Endothelial cell of umbilical vein (primary cell): Measurements from ENCODE around the gene SNCB. TPM values are rescaled to one million over a fixed set of nuclear protein-coding genes. Genes with fewer than 3 reads are reported as not detected.

Experiments
- BruUV-seq: library from RNA; stranded (reverse); fragments of 400-500 nt; replicated peaks from 2 replicates; lab custom pipeline; 2021; lab: Mats Ljungman, UMichigan
- CTCF ChIA-PET: fragments of 300-600, 350-600 bp; sonication (Branson Sonifier 250); formaldehyde crosslinking; loops from one replicate; lab custom pipeline; 2021; ENCODE audit warnings: antibody characterized with exemption, inconsistent platforms; lab: Charles Lee
- POLR2A ChIA-PET: fragments of 300-600, 350-600 bp; sonication (Branson Sonifier 250); formaldehyde crosslinking; loops from one replicate; lab custom pipeline; 2021; ENCODE audit warnings: antibody characterized with exemption, inconsistent platforms; lab: Charles Lee
- DNase-seq: peaks from one replicate; pipeline ENCODE4 v3.0.0-alpha.2; 2011; ENCODE audit warnings: low read depth, low spot score
- FAIRE-seq: peaks from 2 replicates; lab custom pipeline; 2011; peaks lifted over from hg19 to GRCh38; lab: Jason Lieb, UNC
- H2AFZ ChIP-seq: 2 replicates; pipeline ENCODE4 v1.6.0; 2012; ENCODE audit warnings: low read depth, low read length, control low read depth, inconsistent platforms
- H3K27ac ChIP-seq: 2 replicates; pipeline ENCODE4 v1.5.1; 2011; ENCODE audit warnings: low read depth, mild to moderate bottlenecking, control low read depth, low read length, moderate library complexity; ENCODE audit not compliant: insufficient read depth
- H3K27me3 ChIP-seq, 2 experiments: 2 replicates each; pipeline versions ENCODE4 v1.6.0 to v1.6.1; 2011; ENCODE audit warnings: low read length in 2 of 2, mixed read lengths in 1 of 2; ENCODE audit not compliant: control insufficient read depth in 2 of 2, insufficient read depth in 2 of 2
- H3K36me3 ChIP-seq, 2 experiments: 2 replicates in 1 of 2; 3 replicates in 1 of 2; pipeline ENCODE4 v1.5.1; 2011; ENCODE audit warnings: low read length in 2 of 2, mild to moderate bottlenecking in 1 of 2, moderate library complexity in 1 of 2; ENCODE audit not compliant: control insufficient read depth in 2 of 2, insufficient read depth in 2 of 2; ENCODE audit errors: extremely low read depth in 1 of 2
- H3K4me1 ChIP-seq: 3 replicates; pipeline ENCODE4 v1.5.1; 2011; ENCODE audit warnings: mild to moderate bottlenecking, low read length; ENCODE audit not compliant: control insufficient read depth, insufficient read depth; ENCODE audit errors: extremely low read depth
- H3K4me2 ChIP-seq: 2 replicates; pipeline ENCODE4 v1.6.1; 2011; ENCODE audit warnings: low read length, control low read depth, mixed read lengths; ENCODE audit not compliant: insufficient read depth
- H3K4me3 ChIP-seq, 3 experiments: fragments of 200-600 bp in 1 of 3; sonication (generic), shearing (Covaris generic) in 1 of 3; replicated peaks in 1 of 3; 2 replicates each; pipeline ENCODE4 v1.5.1; 2011 to 2016; ENCODE audit warnings: control low read depth in 3 of 3, low read length in 3 of 3, mild to moderate bottlenecking in 2 of 3, inconsistent platforms in 1 of 3, low read depth in 1 of 3, moderate library complexity in 1 of 3; ENCODE audit not compliant: insufficient read depth in 1 of 3
- H3K79me2 ChIP-seq: 2 replicates; pipeline ENCODE4 v1.6.0; 2012; ENCODE audit warnings: low read length, inconsistent platforms; ENCODE audit not compliant: control insufficient read depth, insufficient read depth
- H3K9ac ChIP-seq: replicated peaks from 2 replicates; pipeline ENCODE3; 2011; ENCODE audit warnings: low read length, control low read depth; ENCODE audit not compliant: insufficient read depth; ENCODE audit errors: extremely low read depth
- H3K9me1 ChIP-seq: replicated peaks from 3 replicates; pipeline ENCODE4 v1.6.0; 2011; ENCODE audit warnings: mild to moderate bottlenecking, low read length; ENCODE audit not compliant: control insufficient read depth, insufficient read depth; ENCODE audit errors: extremely low read depth
- H3K9me3 ChIP-seq: replicated peaks from 2 replicates; pipeline ENCODE4 v1.5.1; 2012; ENCODE audit warnings: low read length, inconsistent platforms; ENCODE audit not compliant: control insufficient read depth, insufficient read depth
- H4K20me1 ChIP-seq: replicated peaks from 2 replicates; pipeline ENCODE3; 2011; ENCODE audit warnings: mild to moderate bottlenecking, low read length; ENCODE audit not compliant: control insufficient read depth, insufficient read depth; ENCODE audit errors: extremely low read depth
- CTCF ChIP-seq, 2 donors: IDR thresholded peaks; 1 replicate in 1 of 2; 2 replicates in 1 of 2; pipeline ENCODE4 v1.5.1; 2011; ENCODE audit warnings: low read length in 2 of 2, mild to moderate bottlenecking in 2 of 2, moderate library complexity in 2 of 2, control low read depth in 1 of 2, inconsistent platforms in 1 of 2, low read depth in 1 of 2; ENCODE audit not compliant: insufficient read depth in 1 of 2; ENCODE audit errors: extremely low read depth in 1 of 2
- EZH2 ChIP-seq: IDR thresholded peaks from 2 replicates; pipeline ENCODE4 v1.6.1; 2012; ENCODE audit warnings: borderline replicate concordance, low read depth, mild to moderate bottlenecking, moderate library complexity, low read length, inconsistent platforms; ENCODE audit not compliant: severe bottlenecking
- FOS ChIP-seq: IDR thresholded peaks from 2 replicates; pipeline ENCODE4 v1.6.1; 2011; ENCODE audit warnings: mild to moderate bottlenecking, low read length, moderate library complexity, borderline replicate concordance; ENCODE audit not compliant: insufficient read depth
- GATA2 ChIP-seq: IDR thresholded peaks from 2 replicates; pipeline ENCODE4 v1.7.0; 2011; ENCODE audit warnings: low read depth, mild to moderate bottlenecking, moderate library complexity, mixed read lengths, low read length; ENCODE audit not compliant: insufficient read length, insufficient read depth
- JUN ChIP-seq: IDR thresholded peaks from 2 replicates; pipeline ENCODE4 v1.6.1; 2011; ENCODE audit warnings: borderline replicate concordance, low read depth; ENCODE audit not compliant: insufficient read length, insufficient read depth
- MYC ChIP-seq: IDR thresholded peaks from one replicate; pipeline ENCODE4 v1.6.1; 2011; ENCODE audit warnings: mild to moderate bottlenecking, low read depth, low read length
- POLR2A ChIP-seq: IDR thresholded peaks from 2 replicates; pipeline ENCODE4 v1.6.1; 2012; ENCODE audit warnings: low read depth, mild to moderate bottlenecking, control low read depth, low read length
- POLR2AphosphoS5 ChIP-seq: IDR thresholded peaks from 2 replicates; pipeline ENCODE4 v1.6.1; 2012; ENCODE audit warnings: low read depth, mild to moderate bottlenecking, control low read depth, low read length, moderate library complexity; ENCODE audit not compliant: insufficient read depth
- dilution Hi-C: fragments of 300-500 bp; cut with MboI; formaldehyde crosslinking; loops from one replicate; pipeline ENCODE4 v1.15.0; 2019; ENCODE audit warnings: low sequenced_read_pairs; ENCODE audit not compliant: extremely low pct_ligation_motif_present
- intact Hi-C: fragments of 100-400 bp; cut with micrococcal nuclease; formaldehyde crosslinking; loops from one replicate; pipeline ENCODE4 v1.10.0; 2022
- polyA plus RNA-seq, 4 experiments: library from polyadenylated mRNA; depleted of rRNA in 3 of 4; stranded (reverse) in 3 of 4; unstranded in 1 of 4; fragments of >200 nt; gene quantifications; 2 replicates each; pipeline versions ENCODE4 v1.2.1 to v1.2.3, GENCODE V29; 2011 to 2012; ENCODE audit warnings: missing spikeins in 1 of 4
- total RNA-seq: library from RNA; stranded (reverse); gene quantifications from 2 replicates; pipeline ENCODE4 v1.2.3, GENCODE V29; 2021
- TF ChIP-seq, protein P1 (sequence below): IDR thresholded peaks from 2 replicates; pipeline ENCODE4 v1.6.1; 2011; ENCODE audit not compliant: insufficient read depth, insufficient read length

The SNCB gene
- total and polyA plus RNA-seq, 2 donors (not counting 3 experiments of a cell fraction or from before 2014, with no cell fraction given) = 0.08 TPM; not detected in 1

- H4K20me1 ChIP-seq = no peaks in the 10 kb centered on the region
- no peak for TF ChIP-seq MYC
- no peak for TF ChIP-seq JUN
- TF ChIP-seq GATA2 = no peak
- no peak for TF ChIP-seq POLR2A
- TF ChIP-seq EZH2 = no peak
- no peak for TF ChIP-seq CTCF (IDR thresholded peaks at IDR 0.05; ENCODE audit: extremely low read depth in 1 of 2, insufficient read depth in 1 of 2, low read depth in 1 of 2, low read length in 2 of 2)
- TF ChIP-seq FOS = no peak
- TF ChIP-seq POLR2AphosphoS5 = no peak
- TF ChIP-seq, protein P1, sequence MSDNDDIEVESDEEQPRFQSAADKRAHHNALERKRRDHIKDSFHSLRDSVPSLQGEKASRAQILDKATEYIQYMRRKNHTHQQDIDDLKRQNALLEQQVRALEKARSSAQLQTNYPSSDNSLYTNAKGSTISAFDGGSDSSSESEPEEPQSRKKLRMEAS = no peak
- H3K4me1 ChIP-seq = no peaks in the 10 kb centered on the region
- FAIRE-seq = no peak
- H3K4me2 ChIP-seq = no peak overlapping the region
- H3K27ac ChIP-seq = no peak overlapping the region
- ChIA-PET CTCF (interaction anchor here (0.9 to 2.5 kb wide), 5 partner anchors 9 to 866 kb away, joined by 3 to 10 read pairs (median 4); no protein-coding TSS in a partner anchor), POLR2A (no interaction called here)
- no peak for DNase-seq
- H3K4me3 ChIP-seq = no peak overlapping the region
- H3K9ac ChIP-seq = no peak overlapping the region
- no peaks in the 10 kb centered on the region for H3K9me1 ChIP-seq
- no peak overlapping the region for H2AFZ ChIP-seq
- intact Hi-C loops (no loop called here), dilution Hi-C loops (no loop called here)
- no peaks in the 10 kb centered on the region for H3K9me3 ChIP-seq
- H3K36me3 ChIP-seq = no peaks in the 10 kb centered on the region
- no peaks in the 10 kb centered on the region for H3K27me3 ChIP-seq
- H3K79me2 ChIP-seq = no peaks in the 10 kb centered on the region
- no TSS peak for BruUV-seq
These were observed 34.9 kb downstream of the SNCB start for GRCh38 chr5:176595386-176595943.
